CD4-positive, alpha-beta T cell treated with Interleukin-1 beta for 1 hour (primary cell): ENCODE results near the gene KRTCAP3.

ENCODE experiments used
- DNase-seq, 2 donors: peaks; one replicate each; pipeline ENCODE4 v3.0.0-alpha.2; 2020 to 2022

Gene KRTCAP3

DNA sequence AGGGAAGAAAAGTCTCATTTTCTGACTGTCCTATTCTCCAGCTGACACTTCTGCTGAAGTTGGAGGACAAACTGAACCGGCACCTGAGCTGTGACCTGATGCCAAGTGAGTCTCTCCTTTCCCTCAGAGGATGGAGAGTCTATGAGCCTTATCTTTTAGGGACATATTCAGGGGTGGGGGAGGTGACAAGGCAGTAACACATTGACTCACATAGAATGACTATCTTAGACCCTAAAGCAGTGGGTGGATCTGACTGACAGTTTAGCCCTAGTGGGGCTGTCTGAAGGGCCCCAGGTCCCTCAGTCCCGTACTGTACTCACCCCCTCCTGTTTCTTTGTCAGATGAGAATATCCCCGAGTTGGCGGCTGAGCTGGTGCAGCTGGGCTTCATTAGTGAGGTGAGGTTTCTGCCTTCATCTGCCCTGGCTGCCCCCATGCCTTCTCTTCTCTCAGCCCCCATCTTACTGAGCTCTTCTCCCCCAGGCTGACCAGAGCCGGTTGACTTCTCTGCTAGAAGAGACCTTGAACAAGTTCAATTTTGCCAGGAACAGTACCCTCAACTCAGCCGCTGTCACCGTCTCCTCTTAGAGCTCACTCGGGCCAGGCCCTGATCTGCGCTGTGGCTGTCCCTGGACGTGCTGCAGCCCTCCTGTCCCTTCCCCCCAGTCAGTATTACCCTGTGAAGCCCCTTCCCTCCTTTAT lies 805 bp upstream of the KRTCAP3 start:
- DNase-seq = no peak

DNA sequence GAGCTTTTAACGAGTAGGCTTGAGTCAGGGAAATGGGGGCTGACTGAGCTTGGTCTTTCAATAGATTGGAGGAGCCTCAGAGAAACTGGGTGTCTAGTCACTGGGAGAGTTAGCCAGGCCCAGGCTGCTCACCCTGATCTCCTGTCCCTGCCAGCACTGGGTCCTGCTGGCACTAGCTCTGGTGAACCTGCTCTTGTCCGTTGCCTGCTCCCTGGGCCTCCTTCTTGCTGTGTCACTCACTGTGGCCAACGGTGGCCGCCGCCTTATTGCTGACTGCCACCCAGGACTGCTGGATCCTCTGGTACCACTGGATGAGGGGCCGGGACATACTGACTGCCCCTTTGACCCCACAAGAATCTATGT lies 720 bp downstream of the KRTCAP3 start:
- DNase-seq = no peak

DNA sequence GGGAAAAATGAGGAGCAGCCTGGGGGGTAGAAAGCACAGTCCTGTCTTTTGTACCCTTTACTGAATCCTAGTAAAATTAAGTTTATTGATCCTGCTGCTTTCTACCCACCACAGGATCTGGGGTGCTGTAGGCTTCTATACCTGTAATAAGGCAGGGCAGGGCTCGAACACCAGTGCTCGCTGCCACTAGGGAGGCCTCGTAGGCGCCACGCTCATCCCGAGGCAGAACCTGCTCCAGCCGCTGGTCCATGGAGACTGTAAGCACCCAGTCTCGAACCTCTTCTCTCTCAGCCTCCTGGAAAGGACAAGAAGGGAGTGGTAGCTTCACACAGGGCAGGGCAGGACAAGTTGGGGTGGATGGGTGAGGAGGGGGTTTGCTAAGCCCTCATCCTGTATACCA lies 3.0 kb downstream of the KRTCAP3 start:
- DNase-seq = no peak

GRCh38 chr2:27445615-27446014 lies 3.4 kb downstream of the KRTCAP3 start:
- DNase-seq = no peak

DNA sequence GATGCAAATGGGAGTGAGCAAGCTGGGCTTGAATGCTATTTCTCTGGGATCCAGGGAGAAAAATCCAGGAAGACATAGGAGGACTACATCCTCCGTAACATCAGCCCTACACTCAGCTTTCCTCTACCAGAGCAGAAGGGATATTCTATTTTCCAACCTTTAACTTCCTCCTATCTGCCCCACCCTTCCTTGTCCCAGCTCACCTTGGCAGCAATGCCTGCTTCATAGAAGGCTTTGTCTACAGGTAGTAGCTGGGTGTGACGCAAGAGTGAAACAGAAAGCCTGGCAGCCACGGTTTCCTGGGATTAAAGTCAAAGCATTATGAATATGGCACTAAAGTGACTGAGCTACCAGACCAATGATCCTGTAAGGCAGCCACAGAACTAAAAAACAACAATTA lies 3.9 kb downstream of the KRTCAP3 start:
- DNase-seq = no peak

GRCh38 chr2:27448381-27448780 lies 6.2 kb downstream of the KRTCAP3 start:
- no peak for DNase-seq

- DNase-seq = no peak
These were observed 8.9 kb downstream of the KRTCAP3 start for GRCh38 chr2:27451095-27451494.

DNA sequence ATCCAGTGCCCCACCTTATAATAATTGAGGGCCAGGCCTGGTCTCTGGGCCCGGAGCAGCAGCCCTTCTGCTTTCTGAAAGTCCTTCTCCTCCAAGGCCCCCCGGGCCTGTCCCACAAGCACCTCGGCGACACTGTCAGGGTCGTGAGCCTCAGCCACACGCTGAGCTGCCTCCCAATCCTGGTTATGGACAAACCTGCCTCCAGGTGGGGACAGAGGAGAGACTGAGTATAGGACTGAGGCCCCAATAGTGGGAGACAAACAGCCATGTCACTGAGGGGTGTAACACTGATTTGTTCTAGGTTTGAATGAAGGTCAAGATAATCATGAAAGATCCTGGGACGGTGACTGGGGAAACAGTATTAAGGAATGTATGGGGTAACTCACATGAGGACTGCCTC lies 11.8 kb downstream of the KRTCAP3 start:
- no peak for DNase-seq

DNA sequence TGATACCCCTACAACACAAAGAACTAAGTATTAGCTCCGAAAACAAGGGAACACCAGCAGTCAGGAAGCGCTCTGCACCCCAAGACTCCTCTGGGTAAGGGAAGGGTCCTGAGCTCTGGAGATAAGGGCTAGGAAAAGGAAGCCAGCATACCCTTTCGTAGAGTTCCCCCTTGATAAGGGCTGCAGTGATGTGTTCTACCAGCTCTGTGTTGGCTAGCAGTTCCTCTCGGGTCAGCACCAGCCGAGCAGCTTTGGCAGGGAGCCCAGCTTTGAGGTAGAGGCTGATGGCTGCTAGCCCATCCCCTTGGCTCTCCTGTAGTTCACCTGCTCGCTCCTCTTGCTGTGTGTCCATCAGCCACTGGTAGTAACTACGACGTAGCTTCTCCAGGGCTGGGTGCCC lies 18.9 kb downstream of the KRTCAP3 start:
- no peak for DNase-seq

DNA sequence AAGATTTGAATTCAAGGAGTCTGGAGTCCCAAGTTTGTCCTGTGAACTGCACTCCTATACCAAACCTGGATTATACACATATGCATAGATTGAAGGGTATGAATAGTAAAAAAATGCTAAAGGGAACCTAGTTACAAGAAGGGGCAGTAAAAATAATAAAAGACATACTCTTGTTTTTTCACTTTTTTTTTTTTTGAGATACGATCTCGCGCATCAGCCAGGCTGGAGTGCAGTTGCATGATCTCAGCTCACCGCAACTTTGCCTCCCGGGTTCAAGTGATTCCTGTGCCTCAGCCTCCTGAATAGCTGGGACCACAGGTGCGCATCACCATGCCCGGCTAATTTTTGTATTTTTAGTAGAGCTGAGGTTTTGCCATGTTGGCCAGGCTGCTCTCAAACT lies 22.3 kb downstream of the KRTCAP3 start:
- no peak for DNase-seq

- DNase-seq = no peak
These were observed 29.8 kb downstream of the KRTCAP3 start for GRCh38 chr2:27471961-27472360.

DNA sequence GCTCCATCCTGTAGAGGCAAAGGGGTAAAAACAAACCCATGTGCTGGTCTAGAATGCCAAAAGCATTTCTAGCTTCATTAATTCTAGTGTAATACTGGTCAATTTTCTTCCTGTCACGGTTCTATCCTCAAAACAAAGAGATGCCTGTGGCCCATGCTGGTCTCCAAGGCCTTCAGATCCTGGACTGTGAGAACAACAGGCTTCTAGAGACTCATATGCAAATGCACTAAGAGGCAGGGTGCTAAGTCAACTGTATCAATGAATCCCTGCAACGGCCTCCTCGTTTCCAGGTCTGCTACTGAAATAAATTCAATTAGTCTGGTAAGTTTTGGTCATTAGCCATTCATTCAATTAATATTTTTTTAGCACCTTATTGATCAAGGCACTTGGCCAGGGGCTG lies 43.3 kb downstream of the KRTCAP3 start:
- DNase-seq = no peak

- peak in 1 of 2 donors; percentile 40 for DNase-seq
These were observed 46.9 kb downstream of the KRTCAP3 start for GRCh38 chr2:27489118-27489497.

DNA sequence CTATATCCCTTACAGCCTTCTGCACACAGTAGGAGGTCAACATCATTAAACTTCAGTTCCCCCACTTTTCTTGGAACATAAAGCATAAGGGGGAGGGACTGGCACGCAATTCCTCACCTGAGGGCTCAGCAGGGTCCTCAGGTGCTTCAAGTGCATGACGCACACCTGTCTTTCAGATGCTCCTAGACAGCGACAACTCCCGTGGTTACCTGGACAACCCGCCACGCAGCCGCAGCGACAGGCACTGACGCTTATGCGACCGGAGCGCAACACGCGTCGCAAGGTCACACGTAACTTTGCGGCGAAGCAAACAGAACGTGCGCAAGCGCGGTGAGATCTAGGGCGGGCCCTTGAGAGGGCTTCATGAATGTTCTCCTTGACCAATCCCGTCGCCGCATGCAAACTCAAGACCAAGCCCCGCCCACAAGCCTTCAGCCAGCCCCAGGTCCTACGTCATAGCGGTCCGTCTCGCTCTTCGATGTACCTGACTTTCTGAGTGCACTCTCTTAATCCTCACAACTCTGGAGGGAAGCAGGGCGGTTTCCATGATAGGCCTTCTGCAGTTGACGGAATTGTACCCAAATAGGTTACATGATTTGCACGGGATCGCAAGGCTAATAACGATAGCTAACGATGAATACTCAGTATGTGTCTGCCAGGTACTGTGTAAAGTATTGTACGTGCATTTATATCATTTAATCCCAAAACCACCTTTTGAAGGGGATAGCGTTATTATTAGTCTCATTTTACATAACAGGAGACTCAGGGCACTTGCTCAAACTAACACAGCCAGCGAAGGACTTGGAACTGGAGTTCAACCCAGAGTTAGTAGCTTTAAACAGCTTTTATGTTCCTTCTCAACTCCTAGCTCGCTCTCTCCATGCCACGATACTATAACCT lies 47.6 kb downstream of the KRTCAP3 start, which contains the start of gene IFT172:
Gene IFT172 (minus strand): TSS at position 246 of the 900 bp plus-strand sequence. CDS start 90 bp downstream, at position 156.
- DNase-seq = peak; percentile 99 to 100

- no peak for DNase-seq
These were observed 50.4 kb downstream of the KRTCAP3 start for GRCh38 chr2:27492557-27492956.

GRCh38 chr2:27493948-27494283 lies 51.7 kb downstream of the KRTCAP3 start:
- no peak for DNase-seq
